Type B pancreatic cell (in vitro differentiated cells): ENCODE measurements around the gene MAP2K6. TPM values are rescaled to one million over a fixed set of nuclear protein-coding genes. Genes with fewer than 3 reads are reported as not detected.

Source experiments
- DNase-seq: peaks from one replicate; pipeline ENCODE4 v3.0.0; 2021; ENCODE audit warnings: mixed read lengths; ENCODE audit not compliant: unreplicated experiment; ENCODE audit errors: extremely low spot score
- H3K27ac Mint-ChIP-seq: 2 replicates; pipeline ENCODE4 v1.8.0; 2021; ENCODE audit warnings: mild to moderate bottlenecking, mixed read lengths
- H3K27me3 Mint-ChIP-seq: 2 replicates; pipeline ENCODE4 v1.8.0; 2021; ENCODE audit warnings: mixed read lengths
- H3K36me3 Mint-ChIP-seq: 2 replicates; pipeline ENCODE4 v1.8.0; 2021; ENCODE audit warnings: mixed read lengths
- H3K4me1 Mint-ChIP-seq: one replicate; pipeline ENCODE4 v1.8.0; 2021; ENCODE audit warnings: mixed read lengths; ENCODE audit not compliant: unreplicated experiment
- H3K4me3 Mint-ChIP-seq: 2 replicates; pipeline ENCODE4 v1.8.0; 2021; ENCODE audit warnings: mild to moderate bottlenecking, mixed read lengths
- H3K9me3 Mint-ChIP-seq: 2 replicates; pipeline ENCODE4 v1.8.0; 2021; ENCODE audit warnings: mixed read lengths
- CTCF ChIP-seq: fragments of 200-600 bp; sonication (generic); conservative IDR thresholded peaks from 2 replicates; pipeline ENCODE4 v1.5.0; 2021; ENCODE audit warnings: antibody characterized with exemption, mild to moderate bottlenecking
- total RNA-seq: library from RNA; stranded (reverse); gene quantifications from 2 replicates; pipeline ENCODE4 v1.2.1, GENCODE V29; 2021; ENCODE audit warnings: low replicate concordance

The MAP2K6 gene
- total RNA-seq, 1 donor from 2014 or later: 28.8 TPM

GRCh38 chr17:69581061-69581961, 166.8 kb downstream of the MAP2K6 start:
- Mint-ChIP-seq H3K27ac (no peak overlapping the region), H3K9me3 (no peaks in the 10 kb centered on the region), H3K36me3 (no peaks in the 10 kb centered on the region), H3K4me1 (no peaks in the 10 kb centered on the region), H3K4me3 (no peak overlapping the region), H3K27me3 (peaks cover 4% of the 10 kb centered on the region)
- no peak for DNase-seq
- TF ChIP-seq CTCF: no peak

- H3K9me3 Mint-ChIP-seq: no peaks in the 10 kb centered on the region
- H3K27me3 Mint-ChIP-seq: no peaks in the 10 kb centered on the region
- H3K4me1 Mint-ChIP-seq: no peaks in the 10 kb centered on the region
Measured at GRCh38 chr17:69588316-69588715, 173.8 kb downstream of the MAP2K6 start.

GRCh38 chr17:69588827-69589239, 174.3 kb downstream of the MAP2K6 start:
- no peaks in the 10 kb centered on the region for H3K27me3 Mint-ChIP-seq
- no peak for DNase-seq
- H3K9me3 Mint-ChIP-seq: no peaks in the 10 kb centered on the region
- no peaks in the 10 kb centered on the region for H3K36me3 Mint-ChIP-seq
- H3K4me3 Mint-ChIP-seq: no peak overlapping the region
- TF ChIP-seq CTCF: no peak
- H3K27ac Mint-ChIP-seq: no peak overlapping the region
- no peaks in the 10 kb centered on the region for H3K4me1 Mint-ChIP-seq

More at GRCh38 chr17:69588316-69588715, 173.8 kb downstream of the MAP2K6 start:
- Mint-ChIP-seq H3K27ac (no peak overlapping the region), H3K36me3 (no peaks in the 10 kb centered on the region), H3K4me3 (no peak overlapping the region)
- TF ChIP-seq CTCF: no peak
- DNase-seq: no peak

- H3K4me3 Mint-ChIP-seq: no peak overlapping the region
Measured at GRCh38 chr17:69590671-69591070, 176.2 kb downstream of the MAP2K6 start.

GRCh38 chr17:69592692-69593350, 178.3 kb downstream of the MAP2K6 start:
- H3K36me3 Mint-ChIP-seq: no peaks in the 10 kb centered on the region
- H3K4me3 Mint-ChIP-seq: no peak overlapping the region
- no peak for TF ChIP-seq CTCF
- H3K27me3 Mint-ChIP-seq: peaks cover 4% of the 10 kb centered on the region
- H3K9me3 Mint-ChIP-seq: no peaks in the 10 kb centered on the region
- H3K4me1 Mint-ChIP-seq: no peaks in the 10 kb centered on the region
- no peak for DNase-seq
- H3K27ac Mint-ChIP-seq: no peak overlapping the region

More at GRCh38 chr17:69590671-69591070, 176.2 kb downstream of the MAP2K6 start:
- Mint-ChIP-seq H3K27ac (no peak overlapping the region), H3K9me3 (no peaks in the 10 kb centered on the region), H3K4me1 (no peaks in the 10 kb centered on the region), H3K36me3 (no peaks in the 10 kb centered on the region), H3K27me3 (peaks cover under 1% of the 10 kb centered on the region)
- TF ChIP-seq CTCF: no peak
- DNase-seq: no peak
